SK-N-SH treated with all-trans-retinoic acid at 6 μM for 48 hours (cell line): ENCODE data around the gene USP33.

Experiments used
- ATAC-seq: fragments of 200-7000 bp; cut with Tn5 transposase; 3 replicates; pipeline ENCODE4 v1.9.1; 2020; ENCODE audit warnings: mild to moderate bottlenecking, moderate library complexity
- ARNTL ChIP-seq: fragments of 450-650 bp; formaldehyde crosslinking; IDR thresholded peaks from 2 replicates; pipeline ENCODE4 v1.5.0; 2020; ENCODE audit warnings: low read depth, mild to moderate bottlenecking, moderate library complexity, borderline replicate concordance
- BACH2 ChIP-seq: fragments of 250-450 bp; sonication (Bioruptor Pico); IDR thresholded peaks from 2 replicates; pipeline ENCODE4 v1.9.0; 2021; ENCODE audit warnings: mild to moderate bottlenecking, borderline replicate concordance
- CREB5 ChIP-seq: fragments of 250-450 bp; sonication (Bioruptor Pico); IDR thresholded peaks from 2 replicates; pipeline ENCODE4 v1.5.1; 2020; ENCODE audit warnings: low read depth, mild to moderate bottlenecking, moderate library complexity
- CSDC2 ChIP-seq: fragments of 250-450 bp; sonication (Bioruptor Pico); IDR thresholded peaks from 2 replicates; pipeline ENCODE4 v1.5.0; 2020; ENCODE audit warnings: mild to moderate bottlenecking, moderate library complexity
- CSRNP3 ChIP-seq: fragments of 250-450 bp; sonication (Bioruptor Pico); IDR thresholded peaks from 2 replicates; pipeline ENCODE4 v1.5.1; 2021; ENCODE audit warnings: mild to moderate bottlenecking, moderate library complexity
- ESRRG ChIP-seq: fragments of 250-450 bp; sonication (Bioruptor Pico); IDR thresholded peaks from 2 replicates; pipeline ENCODE4 v1.6.1; 2021; ENCODE audit warnings: mild to moderate bottlenecking
- OSR1 ChIP-seq: fragments of 250-450 bp; sonication (Bioruptor Pico); IDR thresholded peaks from 2 replicates; pipeline ENCODE4 v1.8.0; 2022; ENCODE audit warnings: moderate library complexity, mild to moderate bottlenecking, inconsistent platforms
- PATZ1 ChIP-seq: fragments of 250-450 bp; sonication (Bioruptor Pico); IDR thresholded peaks from 2 replicates; pipeline ENCODE4 v1.8.0; 2020; ENCODE audit warnings: mild to moderate bottlenecking, moderate library complexity, borderline replicate concordance
- POU6F1 ChIP-seq: fragments of 250-450 bp; sonication (Bioruptor Pico); IDR thresholded peaks from 2 replicates; pipeline ENCODE4 v1.8.0; 2021; ENCODE audit warnings: low read depth, mild to moderate bottlenecking, moderate library complexity, borderline replicate concordance
- PPARA ChIP-seq: fragments of 250-450 bp; sonication (Bioruptor Pico); IDR thresholded peaks from 2 replicates; pipeline ENCODE4 v1.5.0; 2020; ENCODE audit warnings: mild to moderate bottlenecking, borderline replicate concordance
- SNAI2 ChIP-seq: fragments of 250-450 bp; sonication (Bioruptor Pico); IDR thresholded peaks from 2 replicates; pipeline ENCODE4 v1.5.0; 2020; ENCODE audit warnings: mild to moderate bottlenecking, moderate library complexity
- TCF4 ChIP-seq: fragments of 250-450 bp; sonication (Bioruptor Pico); IDR thresholded peaks from 2 replicates; pipeline ENCODE4 v1.8.0; 2021; ENCODE audit warnings: mild to moderate bottlenecking, moderate library complexity, borderline replicate concordance
- TOX ChIP-seq: fragments of 250-450 bp; sonication (Bioruptor Pico); IDR thresholded peaks from 2 replicates; pipeline ENCODE4 v1.8.0; 2021; ENCODE audit warnings: mild to moderate bottlenecking, moderate library complexity, borderline replicate concordance
- TSHZ2 ChIP-seq: fragments of 250-450 bp; sonication (Bioruptor Pico); IDR thresholded peaks from 2 replicates; pipeline ENCODE4 v1.5.0; 2020; ENCODE audit warnings: mild to moderate bottlenecking, moderate library complexity
- ZFP3 ChIP-seq: fragments of 250-450 bp; sonication (Bioruptor Pico); IDR thresholded peaks from 2 replicates; pipeline ENCODE4 v1.5.0; 2020; ENCODE audit warnings: mild to moderate bottlenecking, moderate library complexity
- ZNF565 ChIP-seq: fragments of 450-650 bp; formaldehyde crosslinking; conservative IDR thresholded peaks from 2 replicates; pipeline ENCODE4 v1.5.0; 2020; ENCODE audit warnings: low read depth, mild to moderate bottlenecking, moderate library complexity
- ZNF70 ChIP-seq: fragments of 450-650 bp; formaldehyde crosslinking; IDR thresholded peaks from 2 replicates; pipeline ENCODE4 v1.5.0; 2020; ENCODE audit warnings: mild to moderate bottlenecking, moderate library complexity
- ZNF8 ChIP-seq: fragments of 450-650 bp; formaldehyde crosslinking; IDR thresholded peaks from 2 replicates; pipeline ENCODE4 v1.5.0; 2020; ENCODE audit warnings: mild to moderate bottlenecking, moderate library complexity

Gene USP33

GRCh38 chr1:77759071-77760028 is at the start of gene USP33:
Gene USP33 (minus strand): TSS chr1:77759852. CDS start chr1:77741697, 18,155 bp downstream.
- peak; percentile 98 for ATAC-seq
- TF ChIP-seq ZFP3 (CRISPR knock-in tag), result no peak
- TF ChIP-seq OSR1 (CRISPR knock-in tag), result no peak
- no peak for TF ChIP-seq CSDC2 (CRISPR knock-in tag)
- TF ChIP-seq ZNF565 (CRISPR knock-in tag), result no peak
- TF ChIP-seq CREB5, result no peak
- no peak for TF ChIP-seq ZNF70 (CRISPR knock-in tag)
- no peak for TF ChIP-seq ESRRG (CRISPR knock-in tag)
- no peak for TF ChIP-seq PPARA (CRISPR knock-in tag)
- no peak for TF ChIP-seq ARNTL (CRISPR knock-in tag)
- no peak for TF ChIP-seq TOX (CRISPR knock-in tag)
- no peak for TF ChIP-seq ZNF8 (CRISPR knock-in tag)
- no peak for TF ChIP-seq PATZ1 (CRISPR knock-in tag)
- TF ChIP-seq TCF4 (CRISPR knock-in tag), result no peak

GRCh38 chr1:77803371-77803770 is 43.7 kb upstream of the USP33 start:
- no peak for TF ChIP-seq CREB5
- TF ChIP-seq SNAI2 (CRISPR knock-in tag), result no peak
- TF ChIP-seq TOX (CRISPR knock-in tag), result no peak
- TF ChIP-seq ARNTL (CRISPR knock-in tag), result no peak
- TF ChIP-seq OSR1 (CRISPR knock-in tag), result no peak
- no peak for TF ChIP-seq PPARA (CRISPR knock-in tag)
- TF ChIP-seq CSRNP3, result no peak
- TF ChIP-seq ZNF8 (CRISPR knock-in tag), result no peak
- TF ChIP-seq BACH2 (CRISPR knock-in tag), result no peak
- TF ChIP-seq TCF4 (CRISPR knock-in tag), result no peak
- TF ChIP-seq TSHZ2 (CRISPR knock-in tag), result no peak
- no peak for TF ChIP-seq POU6F1 (CRISPR knock-in tag)
- no peak for ATAC-seq
